HG03135 (cell line): ENCODE data around the gene MEMO1.
"Not testable (repeated sequence)": the region's sequence is repeated elsewhere in the genome, so short reads cannot be mapped to it uniquely, and the experiment has no call there.

Experiments used
- ATAC-seq: cut with Tn5 transposase; IDR thresholded peaks from one replicate; pipeline ENCODE4 v1.9.1; 2021; ENCODE audit warnings: mild to moderate bottlenecking, moderate library complexity; ENCODE audit not compliant: unreplicated experiment

MEMO1 gene

GRCh38 chr2:31919499-31919898 lies 91.3 kb downstream of the MEMO1 start:
- ATAC-seq = no peak

GRCh38 chr2:31909661-31910060 lies 101.1 kb downstream of the MEMO1 start:
- ATAC-seq = no peak

GRCh38 chr2:31907491-31907890 lies 103.3 kb downstream of the MEMO1 start:
- ATAC-seq = not testable (repeated sequence)

- no peak for ATAC-seq
Measured at GRCh38 chr2:31903109-31903780, 107.6 kb downstream of the MEMO1 start.

- ATAC-seq = no peak
Measured at GRCh38 chr2:31901900-31902299, 108.9 kb downstream of the MEMO1 start.

- not testable (repeated sequence) for ATAC-seq
Measured at GRCh38 chr2:31900156-31900555, 110.7 kb downstream of the MEMO1 start.

GRCh38 chr2:31898346-31898745 lies 112.5 kb downstream of the MEMO1 start:
- ATAC-seq = not testable (repeated sequence)

GRCh38 chr2:31897340-31897739 lies 113.5 kb downstream of the MEMO1 start:
- not testable (repeated sequence) for ATAC-seq

GRCh38 chr2:31896293-31896692 lies 114.5 kb downstream of the MEMO1 start:
- no peak for ATAC-seq

- no peak for ATAC-seq
Measured at GRCh38 chr2:31894656-31895055, 116.2 kb downstream of the MEMO1 start.

GRCh38 chr2:31893094-31893493 lies 117.7 kb downstream of the MEMO1 start:
- no peak for ATAC-seq

- ATAC-seq = no peak
Measured at GRCh38 chr2:31889044-31889443, 121.8 kb downstream of the MEMO1 start.

- ATAC-seq = no peak
Measured at GRCh38 chr2:31888550-31888949, 122.3 kb downstream of the MEMO1 start.

GRCh38 chr2:31886700-31887099 lies 124.1 kb downstream of the MEMO1 start:
- ATAC-seq = no peak

- no peak for ATAC-seq
Measured at GRCh38 chr2:31877008-31877407, 133.8 kb downstream of the MEMO1 start.

- ATAC-seq = no peak
Measured at GRCh38 chr2:31874071-31874470, 136.7 kb downstream of the MEMO1 start.

- ATAC-seq = no peak
Measured at GRCh38 chr2:31865215-31865614, 145.6 kb downstream of the MEMO1 start.

- ATAC-seq = no peak
Measured at GRCh38 chr2:31863867-31864266, 146.9 kb downstream of the MEMO1 start.

GRCh38 chr2:31863015-31863656 lies 147.7 kb downstream of the MEMO1 start:
- ATAC-seq = not testable (repeated sequence)

- no peak for ATAC-seq
Measured at GRCh38 chr2:31859959-31860358, 150.8 kb downstream of the MEMO1 start.

- ATAC-seq = no peak
Measured at GRCh38 chr2:31853521-31853920, 157.3 kb downstream of the MEMO1 start.

GRCh38 chr2:31842150-31842549 lies 168.7 kb downstream of the MEMO1 start:
- ATAC-seq = not testable (repeated sequence)

GRCh38 chr2:31835450-31835849 lies 175.4 kb downstream of the MEMO1 start:
- ATAC-seq = no peak
